Stimulated activated CD4-positive, alpha-beta T cell treated with anti-CD3 and anti-CD28 coated beads, Interleukin-12 subunit alpha, Interleukin-12 subunit beta, amount 100 ng/mL, for 48 hours (primary cell): ENCODE data around the gene ARPC4.
"Not testable (repeated sequence)": the region's sequence is repeated elsewhere in the genome, so short reads cannot be mapped to it uniquely, and the experiment has no call there.

ENCODE experiments used
- DNase-seq, 3 donors: peaks; one replicate each; pipeline ENCODE4 v3.0.0-alpha.2; 2020; ENCODE audit warnings: low read depth in 2 of 3, low spot score in 1 of 3

The ARPC4 gene

DNA sequence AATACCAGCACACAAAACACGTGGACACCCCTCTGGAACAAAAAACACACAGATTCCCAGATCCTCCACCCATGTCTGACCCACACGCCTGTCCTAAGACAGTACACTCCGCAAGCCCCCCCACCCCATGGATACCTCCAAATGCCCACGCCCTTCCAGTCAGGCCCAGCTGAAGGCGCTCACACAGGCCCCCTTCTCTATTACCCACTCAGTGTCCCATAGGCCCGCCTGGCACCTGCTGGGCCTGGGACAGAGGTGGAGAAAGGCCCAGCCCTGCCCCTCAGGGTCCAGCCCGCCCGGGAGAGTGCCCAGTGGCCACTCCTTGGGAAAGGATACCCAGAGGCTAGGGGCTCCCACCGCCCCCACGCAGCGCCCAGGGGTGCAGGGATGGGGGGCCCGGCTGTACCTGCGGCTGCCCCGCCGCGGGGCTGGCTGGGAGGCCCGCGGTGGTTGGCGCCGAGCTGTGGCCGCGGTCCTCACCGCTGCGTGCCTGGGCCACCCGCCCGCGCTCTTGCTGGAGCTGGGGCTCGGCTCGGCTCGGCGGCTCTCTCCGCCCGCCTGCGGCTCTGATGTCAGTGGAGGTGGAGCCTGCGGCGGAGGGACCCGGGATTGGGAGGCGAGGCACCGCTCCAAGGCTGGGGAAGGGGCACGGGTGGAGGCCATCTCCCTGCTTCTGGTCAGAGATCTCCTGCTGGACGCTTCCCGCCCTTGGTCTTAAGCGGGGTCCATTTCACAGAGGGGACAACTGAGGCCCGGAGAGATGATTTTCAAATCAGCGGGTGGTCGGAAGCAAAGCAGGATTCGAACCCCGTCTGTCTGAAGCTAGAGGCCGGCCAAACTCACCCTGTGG lies 23.2 kb upstream of the ARPC4 start, which contains the start of gene CAMK1:
TSS of gene CAMK1 (minus strand) at position 522 of the 850 bp plus-strand sequence. CDS start 2,198 bp downstream, outside the sequence.
- peak in 2 of 3 donors; percentile 56 to 70 for DNase-seq

- DNase-seq = no peak
Measured at GRCh38 chr3:9770276-9770812, 22.5 kb upstream of the ARPC4 start.

GRCh38 chr3:9771007-9771406 lies 21.9 kb upstream of the ARPC4 start:
- DNase-seq = not testable (repeated sequence)

GRCh38 chr3:9776896-9777693 lies 15.8 kb upstream of the ARPC4 start:
- DNase-seq = no peak

DNA sequence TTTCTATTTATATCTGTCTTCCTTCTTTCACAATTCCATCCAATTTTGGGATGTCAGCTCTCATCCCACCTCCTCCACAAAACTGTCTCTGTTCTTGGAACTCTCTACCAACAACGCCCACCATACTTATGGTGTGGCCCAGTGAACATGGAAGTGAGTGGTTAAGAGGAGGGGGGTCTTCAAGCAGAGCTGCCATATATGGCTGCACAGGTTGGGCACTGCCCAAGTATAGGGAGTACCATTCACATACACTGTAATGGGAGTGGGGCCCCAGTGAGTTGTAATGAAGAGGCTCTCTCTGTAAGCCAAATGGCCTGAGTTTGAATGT lies 15.2 kb upstream of the ARPC4 start:
- DNase-seq = no peak

DNA sequence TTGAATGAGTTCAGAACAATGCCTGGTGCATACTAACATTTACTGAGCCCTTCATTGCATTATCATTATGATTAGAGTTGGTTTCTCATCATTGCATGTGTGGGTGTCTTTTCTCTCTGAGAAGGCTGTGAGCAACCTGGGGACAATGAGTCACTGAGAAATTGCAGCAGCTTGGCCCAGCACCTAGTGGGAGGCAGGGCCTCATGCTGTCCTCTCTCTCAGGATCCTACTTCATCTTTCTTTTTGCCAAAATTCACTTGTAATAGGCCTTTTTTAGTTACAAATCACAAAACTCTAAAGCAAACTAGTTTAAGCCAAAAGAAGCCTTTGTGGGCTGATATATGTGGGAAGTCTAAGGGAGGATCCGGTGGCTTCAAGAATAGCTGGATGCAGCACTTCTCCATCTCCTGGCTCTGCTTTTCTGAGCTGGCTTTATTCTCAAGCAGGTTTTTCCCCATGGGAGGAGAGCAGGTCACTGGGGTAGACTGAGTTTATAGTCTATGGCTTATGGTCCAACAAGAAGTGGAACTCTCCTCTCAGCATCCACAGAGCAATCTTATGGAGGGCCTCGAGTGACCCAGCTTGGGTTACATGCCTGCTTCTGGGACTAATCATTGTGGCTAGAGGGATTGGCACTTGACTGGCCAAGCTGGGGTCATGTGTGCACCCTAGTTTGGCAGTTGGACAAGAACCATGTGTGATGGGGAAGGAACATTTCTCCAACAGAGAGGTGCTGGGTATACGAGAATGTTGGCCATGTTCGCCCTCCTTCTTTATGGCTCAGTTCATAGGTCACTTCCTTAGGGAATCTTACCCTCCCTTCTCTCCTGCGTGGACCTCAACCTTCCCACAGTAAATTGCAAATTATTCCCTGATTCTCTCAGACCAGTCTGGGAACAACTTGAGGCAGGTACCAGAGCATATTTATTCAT lies 14.5 kb upstream of the ARPC4 start:
- peak; percentile 59 to 66 (median 62) for DNase-seq

GRCh38 chr3:9779075-9779593 lies 13.7 kb upstream of the ARPC4 start:
- no peak for DNase-seq

DNA sequence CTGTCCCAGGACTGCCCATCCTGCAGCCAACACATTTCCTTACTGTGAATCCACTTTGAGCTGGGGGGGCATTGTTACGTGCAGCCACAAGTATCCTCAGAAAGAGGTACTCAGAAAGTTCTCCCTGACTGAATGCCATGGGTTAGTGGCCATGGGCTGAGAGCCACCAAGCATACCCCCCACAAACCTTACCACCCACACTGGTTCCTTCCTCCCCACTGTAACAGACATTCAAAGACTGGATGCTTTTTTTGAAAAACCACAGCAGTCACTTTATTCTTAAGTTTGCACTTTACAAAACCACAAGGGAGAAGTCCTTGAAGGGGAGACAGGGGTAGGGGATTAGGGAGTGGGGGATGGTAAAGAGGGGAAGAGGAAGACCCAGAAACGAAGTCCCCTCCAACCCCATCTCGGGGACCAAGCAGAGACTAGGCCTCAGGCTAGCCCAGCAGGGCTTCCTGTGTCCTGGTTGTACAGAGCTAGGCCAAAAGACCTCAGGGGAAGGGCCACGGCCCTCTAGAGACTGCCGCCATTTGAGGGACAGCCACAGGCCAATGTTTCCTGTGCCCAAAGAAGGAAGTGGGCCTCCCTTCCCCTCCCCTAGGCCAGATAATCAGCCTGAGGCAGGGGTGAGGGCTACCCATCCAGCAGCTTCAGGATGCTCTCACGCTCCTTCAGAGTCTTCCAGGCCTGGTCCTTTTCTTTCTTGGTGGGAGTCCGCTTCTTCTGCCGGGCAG lies 13.0 kb upstream of the ARPC4 start:
- DNase-seq = no peak

DNA sequence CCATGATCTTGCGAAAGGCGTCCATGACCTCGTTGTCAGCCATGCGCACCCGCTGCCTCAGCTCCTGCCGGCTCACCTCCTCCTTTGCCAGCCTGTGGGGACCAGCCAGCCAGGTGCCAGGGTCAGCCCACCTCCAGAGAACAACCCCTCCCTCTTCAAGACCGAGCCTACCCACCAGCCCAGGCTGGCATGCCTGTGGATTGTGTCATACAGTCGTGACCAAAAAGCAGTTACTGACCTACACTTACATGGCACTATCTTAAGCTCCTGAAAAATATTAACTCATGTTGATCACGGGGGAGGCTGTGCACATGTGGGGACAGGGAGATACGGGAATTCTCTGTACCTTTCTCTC lies 12.4 kb upstream of the ARPC4 start:
- DNase-seq = no peak

DNA sequence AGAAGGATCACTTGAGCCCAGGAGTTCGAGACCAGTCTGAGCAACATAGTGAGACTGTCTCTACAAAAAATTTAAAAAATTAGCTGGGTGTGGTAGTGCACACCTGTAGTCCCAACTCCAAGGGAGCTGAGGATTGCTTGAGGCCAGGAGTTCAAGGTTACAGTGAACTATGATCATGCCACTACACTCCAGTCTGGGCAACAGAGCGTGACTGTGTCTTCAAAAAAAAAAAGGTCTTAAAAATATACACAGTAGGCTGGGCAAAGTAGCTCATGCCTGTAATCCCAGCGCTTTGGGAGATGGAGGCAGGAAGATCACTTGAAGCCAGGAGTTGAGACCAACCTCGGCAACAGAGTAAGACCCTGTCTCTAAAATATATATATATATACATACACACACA lies 12.0 kb upstream of the ARPC4 start:
- no peak for DNase-seq

- no peak for DNase-seq
Measured at GRCh38 chr3:9781551-9781950, 11.3 kb upstream of the ARPC4 start.

GRCh38 chr3:9781978-9782603 lies 10.8 kb upstream of the ARPC4 start:
- DNase-seq = no peak

GRCh38 chr3:9782770-9783169 lies 10.1 kb upstream of the ARPC4 start:
- no peak for DNase-seq

DNA sequence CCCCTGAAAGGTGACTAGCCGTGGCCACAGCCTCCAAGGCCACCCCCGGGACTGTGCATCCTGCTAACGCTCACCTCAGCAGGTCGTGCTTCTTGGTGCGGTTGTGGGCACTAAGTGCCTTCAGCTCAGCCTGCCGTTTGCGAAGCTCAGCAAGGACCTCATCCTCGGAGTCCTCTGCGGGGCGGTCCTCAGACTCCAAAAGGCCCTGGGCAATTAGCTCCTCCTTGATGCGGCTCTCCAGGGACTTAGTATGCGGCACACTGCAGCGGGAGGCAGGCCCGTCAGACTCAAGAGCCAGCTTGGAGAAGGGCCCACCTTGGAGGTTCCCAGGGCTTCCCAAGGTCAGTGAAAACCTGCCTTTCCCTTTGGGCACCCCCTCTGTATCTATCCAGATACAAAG lies 8.9 kb upstream of the ARPC4 start:
- DNase-seq = no peak

DNA sequence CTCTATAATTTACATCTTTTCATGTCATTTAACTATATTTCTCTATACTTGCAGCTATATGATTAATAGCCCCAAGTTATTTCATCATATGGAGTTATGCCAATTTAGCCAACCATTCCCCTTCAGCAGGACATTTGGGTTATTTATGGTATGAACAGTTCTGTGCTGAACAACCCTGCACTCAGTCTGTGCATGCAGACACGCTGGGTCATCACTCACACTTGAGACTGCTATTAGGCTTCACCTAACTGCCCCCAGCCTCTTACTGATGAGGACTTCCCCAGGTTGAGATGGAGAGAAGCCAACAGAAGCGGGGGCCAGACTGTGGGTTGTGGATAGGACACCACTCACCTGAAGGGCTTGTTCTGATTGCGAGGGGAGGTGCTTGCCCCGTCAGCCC lies 7.9 kb upstream of the ARPC4 start:
- DNase-seq = no peak

- no peak for DNase-seq
Measured at GRCh38 chr3:9785602-9786001, 7.3 kb upstream of the ARPC4 start.

DNA sequence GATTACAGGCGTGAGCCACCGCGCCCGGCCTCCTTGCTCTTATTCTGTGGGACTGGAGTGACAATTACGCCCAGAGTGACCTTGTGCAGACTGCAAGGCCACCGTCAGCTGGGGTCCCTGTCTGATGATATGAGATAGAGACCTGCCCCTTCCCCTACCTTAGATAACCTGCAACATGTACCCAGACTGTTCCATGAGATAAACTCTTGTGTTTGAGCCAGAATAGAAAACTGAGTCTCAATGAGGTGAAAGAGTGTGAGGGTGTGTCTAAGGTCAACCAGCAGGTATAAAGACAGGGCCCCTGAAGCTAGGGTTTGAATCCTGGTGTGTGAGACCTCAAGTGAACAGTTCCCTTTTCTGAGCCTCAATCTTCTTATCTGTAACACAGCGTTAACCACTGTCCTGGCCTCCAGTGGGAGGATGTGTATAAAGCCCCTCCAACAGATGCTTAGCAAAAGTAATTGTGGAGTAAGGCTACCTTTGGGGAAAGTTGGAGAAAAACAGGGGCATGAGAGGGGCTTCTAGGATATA lies 6.6 kb upstream of the ARPC4 start:
- no peak for DNase-seq

DNA sequence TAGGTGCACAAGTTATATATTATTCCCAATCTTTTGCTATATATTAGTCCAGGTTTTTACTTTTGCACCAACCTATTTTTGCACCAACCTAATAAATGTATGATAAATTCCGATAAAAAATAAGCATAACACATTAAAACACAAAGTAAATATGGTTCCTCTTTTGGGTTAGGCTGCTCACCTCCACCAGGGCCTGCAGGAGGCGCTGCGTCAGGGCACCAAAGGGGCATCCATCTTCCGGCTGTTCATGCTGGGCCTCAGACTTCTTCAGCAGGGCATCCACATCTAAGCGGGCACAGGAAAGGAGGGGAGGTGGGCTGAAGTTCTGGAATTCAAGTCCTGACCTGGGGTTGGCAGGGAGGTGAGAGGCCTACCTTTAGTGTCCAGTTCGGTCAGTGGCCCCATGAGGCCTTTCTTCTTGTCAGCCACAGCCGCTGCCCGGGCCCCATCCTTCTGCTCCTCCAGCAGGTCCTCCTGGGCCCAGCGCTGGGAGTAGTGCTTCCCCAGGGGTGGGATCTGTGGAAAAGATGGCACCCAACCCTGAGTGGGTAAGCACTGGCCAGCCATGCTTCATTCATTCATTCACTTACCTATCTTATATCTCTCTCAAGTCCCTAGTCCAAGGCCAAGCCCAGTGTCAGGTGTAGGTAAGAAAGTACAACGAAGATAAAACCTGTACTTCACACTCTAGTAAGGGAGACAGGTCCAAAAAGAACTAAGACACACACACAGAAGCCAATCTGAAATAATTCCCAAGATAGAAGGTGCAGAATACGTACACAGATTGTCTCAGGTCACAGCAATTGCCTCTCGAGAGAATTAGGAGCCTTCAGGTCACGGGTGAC lies 5.8 kb upstream of the ARPC4 start:
- DNase-seq = no peak

DNA sequence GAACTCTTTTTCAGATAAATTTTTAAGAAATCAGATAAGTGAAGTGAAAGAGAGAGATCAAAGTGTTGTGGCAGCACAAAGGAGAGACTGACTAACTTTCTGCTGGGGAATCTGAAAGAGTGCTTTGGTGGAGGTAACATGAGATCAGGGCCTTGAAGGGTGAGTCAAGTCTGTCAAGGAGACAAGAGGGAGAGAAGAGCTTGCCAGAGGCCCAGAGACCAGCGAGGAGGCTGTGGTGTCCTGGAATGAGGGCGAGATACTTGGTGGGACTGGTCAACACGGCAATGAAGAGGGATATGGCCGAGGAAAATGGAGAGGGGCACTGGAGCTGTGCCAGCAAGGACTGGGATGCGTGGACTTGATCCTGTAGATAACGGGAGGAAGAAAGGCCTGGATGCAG lies 5.2 kb upstream of the ARPC4 start:
- peak in 1 of 3 donors; percentile 15 for DNase-seq
